ENCODE data around the gene ZNF597. TPM values are rescaled to one million over a fixed set of nuclear protein-coding genes. Genes with fewer than 3 reads are reported as not detected.

ZNF597 gene
- total RNA-seq, 1 donor from 2014 or later: 3.6 TPM

DNA sequence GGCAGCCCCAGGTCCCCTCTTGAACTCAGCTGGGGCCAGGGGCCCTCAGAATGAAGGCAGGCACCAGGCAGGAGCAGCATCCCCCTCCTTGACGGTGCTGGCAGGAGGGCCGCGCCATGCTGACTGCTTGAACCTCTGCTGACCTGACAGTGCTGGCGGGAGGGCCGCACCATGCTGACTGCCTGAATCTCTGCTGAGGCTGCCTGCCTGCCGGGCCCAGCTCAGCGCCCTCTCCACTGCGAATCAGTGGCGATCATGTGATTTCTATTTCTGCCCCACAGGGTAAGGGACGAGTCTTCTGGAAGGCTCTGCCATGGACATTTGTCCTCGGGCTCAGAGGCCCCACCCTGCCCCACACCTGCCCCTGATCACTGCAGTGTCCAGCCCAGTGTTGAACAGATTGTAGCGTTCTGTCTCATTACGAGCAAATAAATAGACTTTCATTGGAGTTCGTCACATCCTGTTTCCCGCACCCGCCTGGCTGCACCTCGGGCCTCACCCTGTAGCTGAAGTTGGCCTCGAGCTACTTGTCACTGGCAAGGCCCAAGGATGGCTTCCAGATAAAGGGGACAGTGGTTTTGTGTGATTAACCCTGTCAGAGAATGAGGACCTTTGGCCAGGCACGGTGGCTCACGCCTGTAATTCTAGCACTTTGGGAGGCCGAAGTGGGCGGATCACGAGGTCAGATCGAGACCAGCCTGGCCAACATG is 43.4 kb upstream of the ZNF597 start:
- no peak for DNase-seq (ENCODE audit: low spot score in 2 of 2, unreplicated experiment in 2 of 2)
- H3K27me3 Mint-ChIP-seq (ENCODE audit: low read depth): no peaks in the 10 kb centered on the region
- H3K27ac Mint-ChIP-seq: no peak overlapping the region
- no peaks in the 10 kb centered on the region for H3K9me3 Mint-ChIP-seq
- TF ChIP-seq CTCF (IDR thresholded peaks at IDR 0.05; ENCODE audit: unreplicated experiment): no peak
- no peak overlapping the region for H3K4me3 Mint-ChIP-seq
- peaks cover 24% of the 10 kb centered on the region for H3K36me3 Mint-ChIP-seq
- peaks cover 6% of the 10 kb centered on the region for H3K4me1 Mint-ChIP-seq

DNA sequence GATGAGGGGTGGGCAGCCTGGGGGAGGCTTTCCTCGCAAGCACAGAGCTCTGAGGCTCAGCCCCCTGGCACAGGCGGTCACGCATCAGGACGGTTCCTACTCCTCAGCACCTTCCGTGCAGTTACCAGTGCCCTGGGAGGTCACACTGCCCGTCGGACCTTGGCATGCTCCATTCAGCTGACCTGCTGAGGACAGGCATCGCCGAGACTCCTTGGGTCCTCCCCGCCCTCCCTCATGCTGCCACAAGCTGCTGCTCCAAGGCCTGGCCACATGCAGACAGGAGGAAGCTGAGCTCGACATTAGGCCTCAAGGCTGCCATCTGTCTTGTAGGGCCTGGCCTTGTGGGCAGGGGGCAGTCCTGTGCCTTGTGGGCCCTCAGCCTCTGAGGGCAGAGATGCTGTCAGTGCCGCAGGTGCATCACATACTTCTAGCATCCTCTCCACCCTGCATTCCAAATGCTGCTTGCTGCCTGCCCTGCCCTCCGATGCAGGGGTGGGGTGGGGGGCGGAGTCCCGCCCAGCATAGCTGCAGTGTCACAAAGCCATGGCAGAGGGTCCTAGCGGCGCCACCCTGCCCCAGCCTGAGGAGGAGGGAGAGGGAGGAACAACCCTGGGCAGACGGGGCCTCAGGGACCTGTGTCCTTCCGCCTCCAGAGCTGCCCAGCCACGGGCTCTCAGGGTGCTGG is 42.7 kb upstream of the ZNF597 start:
- peaks cover 11% of the 10 kb centered on the region for H3K4me1 Mint-ChIP-seq
- TF ChIP-seq CTCF (IDR thresholded peaks at IDR 0.05; ENCODE audit: unreplicated experiment): no peak
- no peak overlapping the region for H3K27ac Mint-ChIP-seq
- H3K9me3 Mint-ChIP-seq: no peaks in the 10 kb centered on the region
- no peak for DNase-seq (ENCODE audit: low spot score in 2 of 2, unreplicated experiment in 2 of 2)
- H3K27me3 Mint-ChIP-seq (ENCODE audit: low read depth): no peaks in the 10 kb centered on the region
- H3K4me3 Mint-ChIP-seq: no peak overlapping the region
- H3K36me3 Mint-ChIP-seq: peaks cover 28% of the 10 kb centered on the region

- peaks cover 28% of the 10 kb centered on the region for H3K36me3 Mint-ChIP-seq
- H3K9me3 Mint-ChIP-seq: no peaks in the 10 kb centered on the region
- no peak for TF ChIP-seq CTCF (IDR thresholded peaks at IDR 0.05; ENCODE audit: unreplicated experiment)
- H3K4me1 Mint-ChIP-seq: peaks cover 13% of the 10 kb centered on the region
- H3K27ac Mint-ChIP-seq: no peak overlapping the region
- H3K4me3 Mint-ChIP-seq: no peak overlapping the region
- H3K27me3 Mint-ChIP-seq (ENCODE audit: low read depth): no peaks in the 10 kb centered on the region
- no peak for DNase-seq (ENCODE audit: low spot score in 2 of 2, unreplicated experiment in 2 of 2)
Measured at GRCh38 chr16:3485097-3485745, 41.9 kb upstream of the ZNF597 start.

GRCh38 chr16:3484318-3485096 is 41.2 kb upstream of the ZNF597 start:
- Mint-ChIP-seq H3K27me3 (ENCODE audit: low read depth) (no peaks in the 10 kb centered on the region), H3K9me3 (no peaks in the 10 kb centered on the region)

More at GRCh38 chr16:3484318-3485096, 41.2 kb upstream of the ZNF597 start:
- no peak overlapping the region for H3K4me3 Mint-ChIP-seq
- no peak overlapping the region for H3K27ac Mint-ChIP-seq
- DNase-seq (ENCODE audit: low spot score in 2 of 2, unreplicated experiment in 2 of 2): no peak
- peaks cover 31% of the 10 kb centered on the region for H3K36me3 Mint-ChIP-seq
- H3K4me1 Mint-ChIP-seq: peaks cover 16% of the 10 kb centered on the region
- no peak for TF ChIP-seq CTCF (IDR thresholded peaks at IDR 0.05; ENCODE audit: unreplicated experiment)
